Mesothelial cell of epicardium (in vitro differentiated cells): ENCODE results near the gene GABRA5. TPM values are rescaled to one million over a fixed set of nuclear protein-coding genes. Genes with fewer than 3 reads are reported as not detected.

Source experiments
- DNase-seq, 2 experiments: peaks; one replicate each; pipeline ENCODE4 v3.0.0; 2021; ENCODE audit warnings: low spot score in 2 of 2; ENCODE audit not compliant: unreplicated experiment in 2 of 2
- H3K27ac Mint-ChIP-seq: 2 replicates; pipeline ENCODE4 v1.8.0; 2021; ENCODE audit warnings: mixed read lengths
- H3K27me3 Mint-ChIP-seq: 2 replicates; pipeline ENCODE4 v1.8.0; 2021; ENCODE audit warnings: low read depth, mixed read lengths
- H3K36me3 Mint-ChIP-seq: 2 replicates; pipeline ENCODE4 v1.8.0; 2021; ENCODE audit warnings: mixed read lengths
- H3K4me1 Mint-ChIP-seq: 2 replicates; pipeline ENCODE4 v1.8.0; 2021; ENCODE audit warnings: mixed read lengths
- H3K4me3 Mint-ChIP-seq: 2 replicates; pipeline ENCODE4 v1.8.0; 2021; ENCODE audit warnings: mild to moderate bottlenecking, moderate library complexity, mixed read lengths
- H3K9me3 Mint-ChIP-seq: 2 replicates; pipeline ENCODE4 v1.8.0; 2021; ENCODE audit warnings: mixed read lengths
- CTCF ChIP-seq: fragments of 200-600 bp; sonication (generic); IDR thresholded peaks from one replicate; pipeline ENCODE4 v1.5.0; 2021; ENCODE audit warnings: antibody characterized with exemption; ENCODE audit not compliant: unreplicated experiment
- total RNA-seq: library from RNA; stranded (reverse); gene quantifications from 3 replicates; pipeline ENCODE4 v1.2.1, GENCODE V29; 2021

The GABRA5 gene
- total RNA-seq, 1 donor from 2014 or later = 0.49 TPM

- H3K36me3 Mint-ChIP-seq = no peaks in the 10 kb centered on the region
- H3K4me1 Mint-ChIP-seq = no peaks in the 10 kb centered on the region
- H3K27me3 Mint-ChIP-seq = peaks cover 17% of the 10 kb centered on the region
- H3K9me3 Mint-ChIP-seq = no peaks in the 10 kb centered on the region
- no peak overlapping the region for H3K4me3 Mint-ChIP-seq
- TF ChIP-seq CTCF = no peak
- H3K27ac Mint-ChIP-seq = no peak overlapping the region
- no peak for DNase-seq
Measured at GRCh38 chr15:26879706-26880105, 12.8 kb downstream of the GABRA5 start.

GRCh38 chr15:26882112-26882511, 15.2 kb downstream of the GABRA5 start:
- Mint-ChIP-seq H3K9me3 (no peaks in the 10 kb centered on the region), H3K27ac (no peak overlapping the region), H3K27me3 (peaks cover 21% of the 10 kb centered on the region), H3K36me3 (no peaks in the 10 kb centered on the region), H3K4me1 (no peaks in the 10 kb centered on the region), H3K4me3 (no peak overlapping the region)
- TF ChIP-seq CTCF = no peak
- DNase-seq = no peak

- TF ChIP-seq CTCF = no peak
- Mint-ChIP-seq H3K4me3 (no peak overlapping the region), H3K4me1 (no peaks in the 10 kb centered on the region), H3K9me3 (no peaks in the 10 kb centered on the region), H3K27ac (no peak overlapping the region), H3K27me3 (peaks cover 22% of the 10 kb centered on the region), H3K36me3 (no peaks in the 10 kb centered on the region)
- DNase-seq = no peak
Measured at GRCh38 chr15:26882616-26883365, 15.9 kb downstream of the GABRA5 start.

- Mint-ChIP-seq H3K9me3 (no peaks in the 10 kb centered on the region), H3K4me3 (no peak overlapping the region), H3K27me3 (peaks cover 20% of the 10 kb centered on the region), H3K4me1 (no peaks in the 10 kb centered on the region), H3K36me3 (no peaks in the 10 kb centered on the region), H3K27ac (no peak overlapping the region)
- no peak for DNase-seq
- TF ChIP-seq CTCF = no peak
Measured at GRCh38 chr15:26883466-26883865, 16.6 kb downstream of the GABRA5 start.

GRCh38 chr15:26886566-26886965, 19.7 kb downstream of the GABRA5 start:
- TF ChIP-seq CTCF = no peak
- no peak overlapping the region for H3K4me3 Mint-ChIP-seq
- H3K4me1 Mint-ChIP-seq = no peaks in the 10 kb centered on the region
- H3K9me3 Mint-ChIP-seq = no peaks in the 10 kb centered on the region
- no peak for DNase-seq
- H3K27me3 Mint-ChIP-seq = peaks cover 14% of the 10 kb centered on the region
- no peak overlapping the region for H3K27ac Mint-ChIP-seq
- no peaks in the 10 kb centered on the region for H3K36me3 Mint-ChIP-seq
